ENCODE data around the gene ELP2. TPM values are rescaled to one million over a fixed set of nuclear protein-coding genes. Genes with fewer than 3 reads are reported as not detected.

ELP2 gene
- total RNA-seq, 1 donor = 125 TPM

DNA sequence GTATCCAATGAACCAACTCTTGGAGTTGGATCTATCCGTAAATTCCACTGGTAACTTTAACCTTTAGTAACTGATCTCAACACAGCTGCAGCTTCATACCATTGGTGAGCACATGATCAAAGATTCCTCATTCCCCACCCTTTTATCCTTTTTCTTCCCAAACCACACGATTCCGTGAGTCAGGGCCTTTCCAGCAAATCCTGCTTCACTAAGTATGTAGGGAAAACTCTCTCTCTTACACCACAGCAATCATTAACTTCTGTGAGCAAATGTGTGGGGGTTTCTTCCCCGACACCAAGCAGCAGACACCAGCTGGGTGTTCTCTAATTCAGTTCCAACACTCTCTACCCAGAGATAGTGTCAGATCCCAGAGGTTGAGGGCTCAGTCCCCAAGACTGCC is 23.5 kb downstream of the ELP2 start:
- Histone ChIP-seq H3K9me3 (ENCODE audit: low read depth, low read length) (no peaks in the 10 kb centered on the region), H3K27me3 (ENCODE audit: insufficient read depth, low read length) (no peaks in the 10 kb centered on the region), H2AFZ (ENCODE audit: low read length) (peak overlapping the region; percentile 58), H3K36me3 (ENCODE audit: insufficient read depth, low read length) (peaks cover 47% of the 10 kb centered on the region), H3K79me2 (ENCODE audit: insufficient read depth, low read length) (no peaks in the 10 kb centered on the region), H3K27ac (ENCODE audit: low read depth, low read length) (peak overlapping the region; percentile 98), H3K4me1 (ENCODE audit: insufficient read depth, low read length) (peaks cover 54% of the 10 kb centered on the region), H3K4me2 (ENCODE audit: insufficient read depth, low read length) (peak overlapping the region; percentile 74), H3K4me3 (ENCODE audit: insufficient read depth, low read length) (peak overlapping the region; percentile 39), H4K20me1 (ENCODE audit: insufficient read depth, low read length) (no peaks in the 10 kb centered on the region)
- DNase-seq (ENCODE audit: insufficient read length, low spot score, missing footprints) = peak; percentile 82
- TF ChIP-seq, protein P1, sequence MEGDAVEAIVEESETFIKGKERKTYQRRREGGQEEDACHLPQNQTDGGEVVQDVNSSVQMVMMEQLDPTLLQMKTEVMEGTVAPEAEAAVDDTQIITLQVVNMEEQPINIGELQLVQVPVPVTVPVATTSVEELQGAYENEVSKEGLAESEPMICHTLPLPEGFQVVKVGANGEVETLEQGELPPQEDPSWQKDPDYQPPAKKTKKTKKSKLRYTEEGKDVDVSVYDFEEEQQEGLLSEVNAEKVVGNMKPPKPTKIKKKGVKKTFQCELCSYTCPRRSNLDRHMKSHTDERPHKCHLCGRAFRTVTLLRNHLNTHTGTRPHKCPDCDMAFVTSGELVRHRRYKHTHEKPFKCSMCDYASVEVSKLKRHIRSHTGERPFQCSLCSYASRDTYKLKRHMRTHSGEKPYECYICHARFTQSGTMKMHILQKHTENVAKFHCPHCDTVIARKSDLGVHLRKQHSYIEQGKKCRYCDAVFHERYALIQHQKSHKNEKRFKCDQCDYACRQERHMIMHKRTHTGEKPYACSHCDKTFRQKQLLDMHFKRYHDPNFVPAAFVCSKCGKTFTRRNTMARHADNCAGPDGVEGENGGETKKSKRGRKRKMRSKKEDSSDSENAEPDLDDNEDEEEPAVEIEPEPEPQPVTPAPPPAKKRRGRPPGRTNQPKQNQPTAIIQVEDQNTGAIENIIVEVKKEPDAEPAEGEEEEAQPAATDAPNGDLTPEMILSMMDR (IDR thresholded peaks at IDR 0.05; ENCODE audit: extremely low read depth, low read depth, low read length) = no peak

DNA sequence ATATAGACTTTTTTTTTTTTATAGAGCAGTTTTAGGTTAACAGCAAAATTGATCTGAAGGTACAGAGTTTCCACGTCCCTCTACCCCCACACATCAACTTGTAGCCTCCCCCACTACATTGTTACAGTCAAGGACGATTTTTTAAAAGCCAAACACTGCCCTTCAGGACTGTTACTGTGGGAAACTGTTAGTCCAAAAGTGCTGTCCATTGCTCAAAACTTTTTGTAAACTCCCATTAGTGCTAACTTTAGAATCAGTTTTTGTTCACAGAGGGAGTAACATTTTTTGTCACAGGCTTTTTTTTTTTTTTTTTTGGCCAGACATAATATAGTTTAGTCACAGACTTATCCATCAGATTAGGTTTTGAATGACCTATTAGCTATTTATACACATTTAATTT is 24.1 kb downstream of the ELP2 start:
- H3K79me2 ChIP-seq (ENCODE audit: insufficient read depth, low read length) = no peaks in the 10 kb centered on the region

DNA sequence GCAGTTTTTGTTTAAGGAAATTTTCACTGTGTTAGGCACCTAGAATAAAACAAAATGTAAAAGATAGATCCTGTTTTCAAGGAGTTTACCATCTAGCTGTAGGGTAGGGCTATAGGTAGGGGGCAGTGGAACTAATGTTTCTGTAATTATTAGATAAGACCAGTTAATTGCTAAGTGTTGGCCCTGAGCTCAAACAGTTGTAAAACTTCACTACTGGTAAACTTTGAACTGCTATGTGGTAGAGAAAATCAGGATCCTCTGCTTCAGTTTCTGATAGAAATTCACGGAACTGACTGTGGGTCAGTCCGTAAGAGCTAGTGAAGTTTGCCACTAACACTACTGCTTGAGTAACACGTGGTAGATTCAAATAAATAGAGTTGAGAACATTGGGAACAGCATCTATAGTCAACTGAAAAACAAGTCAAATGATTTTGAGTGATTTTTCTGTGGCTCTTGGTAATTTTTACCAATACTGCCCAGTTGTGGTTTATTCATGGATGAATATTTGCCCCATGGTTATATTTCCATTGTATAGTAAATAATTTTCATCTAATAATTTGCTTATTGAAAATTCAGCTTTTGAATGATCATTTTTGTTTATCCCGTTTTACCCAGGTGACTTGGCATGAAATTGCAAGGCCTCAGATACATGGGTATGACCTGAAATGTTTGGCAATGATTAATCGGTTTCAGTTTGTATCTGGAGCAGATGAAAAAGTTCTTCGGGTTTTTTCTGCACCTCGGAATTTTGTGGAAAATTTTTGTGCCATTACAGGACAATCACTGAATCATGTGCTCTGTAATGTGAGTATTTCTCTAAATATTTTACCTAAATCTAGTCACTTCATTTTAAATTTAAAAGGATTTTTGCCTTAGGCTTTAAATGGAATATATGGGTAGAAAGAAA is 26.4 kb downstream of the ELP2 start:
- Histone ChIP-seq H3K9me3 (ENCODE audit: low read depth, low read length) (no peaks in the 10 kb centered on the region), H3K36me3 (ENCODE audit: insufficient read depth, low read length) (peaks cover 50% of the 10 kb centered on the region), H3K79me2 (ENCODE audit: insufficient read depth, low read length) (peaks cover 4% of the 10 kb centered on the region), H3K27me3 (ENCODE audit: insufficient read depth, low read length) (no peaks in the 10 kb centered on the region), H3K27ac (ENCODE audit: low read depth, low read length) (peak overlapping the region; percentile 90), H3K4me3 (ENCODE audit: insufficient read depth, low read length) (no peak overlapping the region), H3K4me2 (ENCODE audit: insufficient read depth, low read length) (peak overlapping the region; percentile 39), H2AFZ (ENCODE audit: low read length) (no peak overlapping the region), H3K4me1 (ENCODE audit: insufficient read depth, low read length) (peaks cover 61% of the 10 kb centered on the region), H4K20me1 (ENCODE audit: insufficient read depth, low read length) (no peaks in the 10 kb centered on the region)
- TF ChIP-seq, protein P1 (IDR thresholded peaks at IDR 0.05; ENCODE audit: extremely low read depth, low read depth, low read length) = no peak
- DNase-seq (ENCODE audit: insufficient read length, low spot score, missing footprints) = no peak

More for the DNA sequence above, 24.1 kb downstream of the ELP2 start:
- H3K4me2 ChIP-seq (ENCODE audit: insufficient read depth, low read length) = peak overlapping the region; percentile 74
- H3K36me3 ChIP-seq (ENCODE audit: insufficient read depth, low read length) = peaks cover 43% of the 10 kb centered on the region
- H3K4me1 ChIP-seq (ENCODE audit: insufficient read depth, low read length) = peaks cover 60% of the 10 kb centered on the region
- H2AFZ ChIP-seq (ENCODE audit: low read length) = no peak overlapping the region
- no peaks in the 10 kb centered on the region for H3K9me3 ChIP-seq (ENCODE audit: low read depth, low read length)
- DNase-seq (ENCODE audit: insufficient read length, low spot score, missing footprints) = no peak
- no peak overlapping the region for H3K4me3 ChIP-seq (ENCODE audit: insufficient read depth, low read length)
- TF ChIP-seq, protein P1 (IDR thresholded peaks at IDR 0.05; ENCODE audit: extremely low read depth, low read depth, low read length) = no peak
- H4K20me1 ChIP-seq (ENCODE audit: insufficient read depth, low read length) = no peaks in the 10 kb centered on the region
- H3K27ac ChIP-seq (ENCODE audit: low read depth, low read length) = peak overlapping the region; percentile 98
- H3K27me3 ChIP-seq (ENCODE audit: insufficient read depth, low read length) = no peaks in the 10 kb centered on the region

DNA sequence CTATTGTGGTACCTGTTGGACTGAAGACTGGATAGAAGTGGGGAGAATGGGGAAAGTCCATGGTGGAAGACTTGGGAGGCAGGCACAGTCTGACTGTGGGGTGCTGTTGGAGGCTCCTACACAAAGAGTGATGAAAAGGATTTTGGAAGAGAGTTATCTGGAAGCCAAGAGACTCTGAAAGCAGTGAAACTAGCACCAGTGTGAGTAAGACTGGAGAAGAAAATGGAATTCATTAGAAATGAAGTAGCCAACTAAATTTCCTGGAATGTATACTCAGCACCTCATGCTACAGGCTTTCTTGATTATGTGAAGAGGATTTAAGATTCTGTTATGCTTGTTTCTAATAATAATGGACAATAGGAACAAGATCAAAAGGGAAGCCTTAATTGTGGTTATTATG is 27.7 kb downstream of the ELP2 start:
- Histone ChIP-seq H3K4me3 (ENCODE audit: insufficient read depth, low read length) (no peak overlapping the region), H3K4me1 (ENCODE audit: insufficient read depth, low read length) (peaks cover 53% of the 10 kb centered on the region), H3K79me2 (ENCODE audit: insufficient read depth, low read length) (peaks cover 4% of the 10 kb centered on the region), H4K20me1 (ENCODE audit: insufficient read depth, low read length) (no peaks in the 10 kb centered on the region), H3K27ac (ENCODE audit: low read depth, low read length) (peak overlapping the region; percentile 90), H2AFZ (ENCODE audit: low read length) (no peak overlapping the region), H3K4me2 (ENCODE audit: insufficient read depth, low read length) (peak overlapping the region; percentile 51), H3K27me3 (ENCODE audit: insufficient read depth, low read length) (no peaks in the 10 kb centered on the region), H3K36me3 (ENCODE audit: insufficient read depth, low read length) (peaks cover 55% of the 10 kb centered on the region), H3K9me3 (ENCODE audit: low read depth, low read length) (no peaks in the 10 kb centered on the region)
- TF ChIP-seq, protein P1 (IDR thresholded peaks at IDR 0.05; ENCODE audit: extremely low read depth, low read depth, low read length) = no peak
- no peak for DNase-seq (ENCODE audit: insufficient read length, low spot score, missing footprints)

Data from osteoblast (primary cell).